HEK293 (cell line): ENCODE data around the gene TTLL5.

Experiments
- CTCF ChIA-PET: fragments of 350-600 bp; formaldehyde crosslinking; extraction: SDS; loops from one replicate; lab custom pipeline; 2021; ENCODE audit warnings: antibody characterized with exemption; lab: Yijun Ruan, JAX
- POLR2A ChIA-PET: fragments of 300-600 bp; formaldehyde crosslinking; extraction: SDS; loops from one replicate; lab custom pipeline; 2020; ENCODE audit warnings: antibody characterized with exemption, inconsistent platforms; lab: Yijun Ruan, JAX
- H3K27ac ChIP-seq: fragments of 200-500 bp; sonication (Bioruptor generic); 2 replicates; pipeline ENCODE4 v1.5.1; 2014; ENCODE audit warnings: low read depth, low read length, control low read depth, inconsistent platforms; ENCODE audit errors: extremely low read depth
- H3K36me3 ChIP-seq, 2 experiments: fragments of 200-500 bp in 1 of 2; sonication (Bioruptor generic) in 1 of 2; 1 replicate in 1 of 2; 2 replicates in 1 of 2; pipeline ENCODE4 v1.5.1; 2014 to 2017; ENCODE audit warnings: inconsistent platforms in 2 of 2, low read length in 2 of 2; ENCODE audit not compliant: control insufficient read depth in 2 of 2, insufficient read depth in 1 of 2
- H3K4me1 ChIP-seq: fragments of 200-500 bp; sonication (Bioruptor generic); 2 replicates; pipeline ENCODE4 v1.5.1; 2014; ENCODE audit warnings: mild to moderate bottlenecking, low read length, inconsistent platforms; ENCODE audit not compliant: control insufficient read depth, insufficient read depth
- H3K4me3 ChIP-seq: 2 replicates; pipeline ENCODE4 v1.5.1; 2011; ENCODE audit warnings: low read depth, mild to moderate bottlenecking, control low read depth, low read length, moderate library complexity
- H3K9me3 ChIP-seq: fragments of 200-500 bp; sonication (Bioruptor generic); 2 replicates; pipeline ENCODE4 v1.5.1; 2014; ENCODE audit warnings: low read depth, low read length, inconsistent platforms; ENCODE audit not compliant: control insufficient read depth, insufficient read depth
- AEBP2 ChIP-seq: fragments of 450-650 bp; formaldehyde crosslinking; IDR thresholded peaks from 2 replicates; pipeline ENCODE4 v1.5.1; 2016; ENCODE audit warnings: missing biosample characterization, missing genetic modification characterization, borderline replicate concordance
- PBX3 ChIP-seq: sonication (generic); formaldehyde crosslinking; IDR thresholded peaks from 2 replicates; pipeline ENCODE4 v1.8.1; 2022; ENCODE audit warnings: mild to moderate bottlenecking, moderate library complexity, missing genetic modification reagents
- SCRT2 ChIP-seq: fragments of 450-650 bp; formaldehyde crosslinking; IDR thresholded peaks from 2 replicates; pipeline ENCODE4 v1.5.1; 2016; ENCODE audit warnings: missing biosample characterization, missing genetic modification characterization
- ZBTB20 ChIP-seq: fragments of 450-650 bp; formaldehyde crosslinking; IDR thresholded peaks from 2 replicates; pipeline ENCODE4 v1.5.1; 2016; ENCODE audit warnings: missing biosample characterization, missing genetic modification characterization
- ZBTB49 ChIP-seq: fragments of 450-650 bp; formaldehyde crosslinking; IDR thresholded peaks from 2 replicates; pipeline ENCODE4 v1.5.1; 2016; ENCODE audit warnings: missing biosample characterization, missing genetic modification characterization, low read depth
- ZFP41 ChIP-seq: fragments of 450-650 bp; formaldehyde crosslinking; IDR thresholded peaks from 2 replicates; pipeline ENCODE4 v1.5.1; 2016; ENCODE audit warnings: missing biosample characterization, missing genetic modification characterization, borderline replicate concordance
- ZNF146 ChIP-seq: fragments of 450-650 bp; formaldehyde crosslinking; IDR thresholded peaks from 2 replicates; pipeline ENCODE4 v1.5.1; 2016; ENCODE audit warnings: missing biosample characterization, missing genetic modification characterization
- ZNF174 ChIP-seq: fragments of 450-650 bp; formaldehyde crosslinking; IDR thresholded peaks from 2 replicates; pipeline ENCODE4 v1.5.0; 2017; ENCODE audit warnings: missing biosample characterization, mild to moderate bottlenecking, missing genetic modification characterization
- ZNF24 ChIP-seq: fragments of 450-650 bp; formaldehyde crosslinking; IDR thresholded peaks from 2 replicates; pipeline ENCODE4 v1.5.1; 2016; ENCODE audit warnings: missing biosample characterization, missing genetic modification characterization
- ZNF366 ChIP-seq: fragments of 450-650 bp; formaldehyde crosslinking; conservative IDR thresholded peaks from 2 replicates; pipeline ENCODE4 v1.5.1; 2016; ENCODE audit warnings: missing biosample characterization, missing genetic modification characterization
- ZNF394 ChIP-seq: fragments of 450-650 bp; formaldehyde crosslinking; IDR thresholded peaks from 2 replicates; pipeline ENCODE4 v1.5.1; 2016; ENCODE audit warnings: missing biosample characterization, missing genetic modification characterization, mild to moderate bottlenecking, moderate library complexity, borderline replicate concordance
- ZNF473 ChIP-seq: fragments of 450-650 bp; formaldehyde crosslinking; IDR thresholded peaks from 2 replicates; pipeline ENCODE4 v1.5.1; 2017; ENCODE audit warnings: missing biosample characterization, missing genetic modification characterization
- ZNF501 ChIP-seq: fragments of 450-650 bp; formaldehyde crosslinking; IDR thresholded peaks from 2 replicates; pipeline ENCODE4 v1.5.1; 2016; ENCODE audit warnings: missing biosample characterization, missing genetic modification characterization
- ZNF561 ChIP-seq: fragments of 450-650 bp; IDR thresholded peaks from 2 replicates; pipeline ENCODE4 v1.5.1; 2018; ENCODE audit warnings: missing biosample characterization, missing genetic modification characterization, borderline replicate concordance
- ZNF585B ChIP-seq: fragments of 450-650 bp; formaldehyde crosslinking; IDR thresholded peaks from 2 replicates; pipeline ENCODE4 v1.5.1; 2016; ENCODE audit warnings: missing biosample characterization, missing genetic modification characterization
- TF ChIP-seq, protein P1 (sequence below): fragments of 450-650 bp; formaldehyde crosslinking; IDR thresholded peaks from 2 replicates; pipeline ENCODE4 v1.5.1; 2016; ENCODE audit warnings: missing biosample characterization, missing genetic modification characterization
- TF ChIP-seq, protein P2 (sequence below): fragments of 450-650 bp; formaldehyde crosslinking; IDR thresholded peaks from 2 replicates; pipeline ENCODE4 v1.5.1; 2017; ENCODE audit warnings: missing biosample characterization, missing genetic modification characterization
- TF ChIP-seq, protein P3 (sequence below): fragments of 450-650 bp; formaldehyde crosslinking; IDR thresholded peaks from 2 replicates; pipeline ENCODE4 v1.5.1; 2016; ENCODE audit warnings: missing biosample characterization, missing genetic modification characterization
- TF ChIP-seq, protein P4 (sequence below): fragments of 450-650 bp; formaldehyde crosslinking; IDR thresholded peaks from 2 replicates; pipeline ENCODE4 v1.5.1; 2017; ENCODE audit warnings: missing biosample characterization, missing genetic modification characterization

TTLL5 gene

DNA sequence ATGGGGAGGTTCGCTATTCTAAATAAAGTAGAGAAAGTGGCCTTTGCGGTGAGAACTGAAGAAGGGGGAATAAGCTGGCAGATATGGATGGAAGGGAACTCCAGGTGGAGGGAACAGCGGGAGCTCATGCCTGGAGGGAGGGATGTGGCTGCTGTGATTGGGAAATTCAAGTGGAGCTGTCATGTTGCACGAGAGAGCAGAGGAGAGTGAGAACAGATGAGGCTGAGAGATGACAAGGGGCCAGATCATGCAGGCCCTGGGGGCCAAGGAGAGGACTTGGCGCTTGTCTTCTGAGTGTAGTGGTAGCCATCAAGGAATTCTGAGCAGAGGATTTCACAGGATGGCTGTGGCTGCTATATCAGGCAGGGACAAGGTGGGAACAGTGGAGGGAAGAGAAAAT lies 285.7 kb downstream of the TTLL5 start (continued):
- TF ChIP-seq ZNF366 (tag by site-specific recombination) (no peak), ZFP41 (tag by site-specific recombination) (no peak), ZNF561 (tag by site-specific recombination) (no peak)
- TF ChIP-seq, protein P1, sequence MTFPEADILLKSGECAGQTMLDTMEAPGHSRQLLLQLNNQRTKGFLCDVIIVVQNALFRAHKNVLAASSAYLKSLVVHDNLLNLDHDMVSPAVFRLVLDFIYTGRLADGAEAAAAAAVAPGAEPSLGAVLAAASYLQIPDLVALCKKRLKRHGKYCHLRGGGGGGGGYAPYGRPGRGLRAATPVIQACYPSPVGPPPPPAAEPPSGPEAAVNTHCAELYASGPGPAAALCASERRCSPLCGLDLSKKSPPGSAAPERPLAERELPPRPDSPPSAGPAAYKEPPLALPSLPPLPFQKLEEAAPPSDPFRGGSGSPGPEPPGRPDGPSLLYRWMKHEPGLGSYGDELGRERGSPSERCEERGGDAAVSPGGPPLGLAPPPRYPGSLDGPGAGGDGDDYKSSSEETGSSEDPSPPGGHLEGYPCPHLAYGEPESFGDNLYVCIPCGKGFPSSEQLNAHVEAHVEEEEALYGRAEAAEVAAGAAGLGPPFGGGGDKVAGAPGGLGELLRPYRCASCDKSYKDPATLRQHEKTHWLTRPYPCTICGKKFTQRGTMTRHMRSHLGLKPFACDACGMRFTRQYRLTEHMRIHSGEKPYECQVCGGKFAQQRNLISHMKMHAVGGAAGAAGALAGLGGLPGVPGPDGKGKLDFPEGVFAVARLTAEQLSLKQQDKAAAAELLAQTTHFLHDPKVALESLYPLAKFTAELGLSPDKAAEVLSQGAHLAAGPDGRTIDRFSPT: no peak

- Histone ChIP-seq H3K9me3 (no peaks in the 10 kb centered on the region), H3K4me3 (no peak overlapping the region), H3K4me1 (no peaks in the 10 kb centered on the region), H3K36me3 (no peaks in the 10 kb centered on the region; a peak in 1 of 3 replicates), H3K27ac (no peak overlapping the region)
- TF ChIP-seq ZNF146: peak; percentile 62
- TF ChIP-seq ZNF585B (tag by site-specific recombination): no peak
- ChIA-PET POLR2A (no interaction called here), CTCF (no interaction called here)
Measured at GRCh38 chr14:75952489-75952888, 291.4 kb downstream of the TTLL5 start.

DNA sequence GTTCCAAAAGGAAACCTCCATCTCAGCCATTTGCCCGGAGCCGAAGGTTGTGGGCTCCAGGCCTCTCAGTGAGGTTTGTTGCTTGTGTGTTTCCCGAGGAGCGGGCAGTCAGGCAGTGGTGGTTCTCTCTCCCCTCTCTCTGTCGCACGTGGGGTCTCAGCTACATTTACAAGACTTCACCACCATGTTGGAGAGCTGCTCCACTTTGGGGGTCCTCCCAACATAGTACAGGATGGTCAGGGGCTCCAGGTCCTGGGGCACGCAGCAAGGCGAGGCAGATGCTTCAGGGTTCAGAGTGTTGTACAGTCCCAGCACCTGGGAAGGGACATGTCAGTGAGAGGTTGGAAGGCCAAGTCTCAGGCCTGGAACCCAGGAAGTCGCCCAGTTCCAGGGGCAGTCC lies 298.0 kb downstream of the TTLL5 start:
- CTCF ChIA-PET: no interaction called here
- TF ChIP-seq ZNF394 (tag by site-specific recombination) (no peak), ZBTB20 (tag by site-specific recombination) (no peak), ZNF24 (tag by site-specific recombination) (no peak), ZBTB49 (tag by site-specific recombination) (no peak), ZNF174 (no peak), PBX3 (CRISPR knock-in tag) (no peak), ZNF473 (tag by site-specific recombination) (no peak), SCRT2 (tag by site-specific recombination) (no peak), AEBP2 (tag by site-specific recombination) (no peak), ZNF501 (no peak)
- TF ChIP-seq, protein P2, sequence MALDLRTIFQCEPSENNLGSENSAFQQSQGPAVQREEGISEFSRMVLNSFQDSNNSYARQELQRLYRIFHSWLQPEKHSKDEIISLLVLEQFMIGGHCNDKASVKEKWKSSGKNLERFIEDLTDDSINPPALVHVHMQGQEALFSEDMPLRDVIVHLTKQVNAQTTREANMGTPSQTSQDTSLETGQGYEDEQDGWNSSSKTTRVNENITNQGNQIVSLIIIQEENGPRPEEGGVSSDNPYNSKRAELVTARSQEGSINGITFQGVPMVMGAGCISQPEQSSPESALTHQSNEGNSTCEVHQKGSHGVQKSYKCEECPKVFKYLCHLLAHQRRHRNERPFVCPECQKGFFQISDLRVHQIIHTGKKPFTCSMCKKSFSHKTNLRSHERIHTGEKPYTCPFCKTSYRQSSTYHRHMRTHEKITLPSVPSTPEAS (tag by site-specific recombination): no peak
- TF ChIP-seq, protein P3, sequence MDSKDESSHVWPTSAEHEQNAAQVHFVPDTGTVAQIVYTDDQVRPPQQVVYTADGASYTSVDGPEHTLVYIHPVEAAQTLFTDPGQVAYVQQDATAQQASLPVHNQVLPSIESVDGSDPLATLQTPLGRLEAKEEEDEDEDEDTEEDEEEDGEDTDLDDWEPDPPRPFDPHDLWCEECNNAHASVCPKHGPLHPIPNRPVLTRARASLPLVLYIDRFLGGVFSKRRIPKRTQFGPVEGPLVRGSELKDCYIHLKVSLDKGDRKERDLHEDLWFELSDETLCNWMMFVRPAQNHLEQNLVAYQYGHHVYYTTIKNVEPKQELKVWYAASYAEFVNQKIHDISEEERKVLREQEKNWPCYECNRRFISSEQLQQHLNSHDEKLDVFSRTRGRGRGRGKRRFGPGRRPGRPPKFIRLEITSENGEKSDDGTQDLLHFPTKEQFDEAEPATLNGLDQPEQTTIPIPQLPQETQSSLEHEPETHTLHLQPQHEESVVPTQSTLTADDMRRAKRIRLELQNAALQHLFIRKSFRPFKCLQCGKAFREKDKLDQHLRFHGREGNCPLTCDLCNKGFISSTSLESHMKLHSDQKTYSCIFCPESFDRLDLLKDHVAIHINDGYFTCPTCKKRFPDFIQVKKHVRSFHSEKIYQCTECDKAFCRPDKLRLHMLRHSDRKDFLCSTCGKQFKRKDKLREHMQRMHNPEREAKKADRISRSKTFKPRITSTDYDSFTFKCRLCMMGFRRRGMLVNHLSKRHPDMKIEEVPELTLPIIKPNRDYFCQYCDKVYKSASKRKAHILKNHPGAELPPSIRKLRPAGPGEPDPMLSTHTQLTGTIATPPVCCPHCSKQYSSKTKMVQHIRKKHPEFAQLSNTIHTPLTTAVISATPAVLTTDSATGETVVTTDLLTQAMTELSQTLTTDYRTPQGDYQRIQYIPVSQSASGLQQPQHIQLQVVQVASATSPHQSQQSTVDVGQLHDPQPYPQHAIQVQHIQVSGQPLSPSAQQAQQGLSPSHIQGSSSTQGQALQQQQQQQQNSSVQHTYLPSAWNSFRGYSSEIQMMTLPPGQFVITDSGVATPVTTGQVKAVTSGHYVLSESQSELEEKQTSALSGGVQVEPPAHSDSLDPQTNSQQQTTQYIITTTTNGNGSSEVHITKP: no peak
- TF ChIP-seq, protein P4, sequence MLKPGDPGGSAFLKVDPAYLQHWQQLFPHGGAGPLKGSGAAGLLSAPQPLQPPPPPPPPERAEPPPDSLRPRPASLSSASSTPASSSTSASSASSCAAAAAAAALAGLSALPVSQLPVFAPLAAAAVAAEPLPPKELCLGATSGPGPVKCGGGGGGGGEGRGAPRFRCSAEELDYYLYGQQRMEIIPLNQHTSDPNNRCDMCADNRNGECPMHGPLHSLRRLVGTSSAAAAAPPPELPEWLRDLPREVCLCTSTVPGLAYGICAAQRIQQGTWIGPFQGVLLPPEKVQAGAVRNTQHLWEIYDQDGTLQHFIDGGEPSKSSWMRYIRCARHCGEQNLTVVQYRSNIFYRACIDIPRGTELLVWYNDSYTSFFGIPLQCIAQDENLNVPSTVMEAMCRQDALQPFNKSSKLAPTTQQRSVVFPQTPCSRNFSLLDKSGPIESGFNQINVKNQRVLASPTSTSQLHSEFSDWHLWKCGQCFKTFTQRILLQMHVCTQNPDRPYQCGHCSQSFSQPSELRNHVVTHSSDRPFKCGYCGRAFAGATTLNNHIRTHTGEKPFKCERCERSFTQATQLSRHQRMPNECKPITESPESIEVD (tag by site-specific recombination): no peak

More for the DNA sequence above, 298.0 kb downstream of the TTLL5 start:
- no peak overlapping the region for H3K27ac ChIP-seq
- peaks cover 0 to 5% of the 10 kb centered on the region in 2 experiments; a peak in 1 of 3 replicates for H3K36me3 ChIP-seq
- H3K4me3 ChIP-seq: no peak overlapping the region
- H3K4me1 ChIP-seq: no peaks in the 10 kb centered on the region
- H3K9me3 ChIP-seq: no peaks in the 10 kb centered on the region
- POLR2A ChIA-PET: no interaction called here
